Measurements from ENCODE around the gene TSHZ2.
"Not testable (repeated sequence)": the region's sequence is repeated elsewhere in the genome, so short reads cannot be mapped to it uniquely, and the experiment has no call there.

The TSHZ2 gene

DNA sequence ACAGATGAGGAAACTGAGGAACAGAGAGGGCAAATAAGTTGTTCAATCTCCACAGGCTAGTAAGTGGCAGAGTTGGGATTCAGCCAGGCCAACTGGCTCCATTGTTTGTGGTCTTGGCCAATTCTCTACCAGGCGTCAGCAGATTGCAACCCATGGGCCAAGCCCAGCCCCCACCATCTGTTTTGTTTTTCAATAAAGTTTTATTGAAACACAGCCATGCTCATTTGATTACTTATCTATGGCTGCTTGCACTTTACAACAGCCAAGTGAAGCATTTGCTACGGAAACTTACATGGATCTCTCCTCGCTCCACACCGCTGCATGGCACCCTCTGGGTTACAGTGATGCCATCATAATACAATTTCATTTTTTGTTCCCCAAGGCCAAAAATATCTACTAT lies 530.7 kb downstream of the TSHZ2 start:
- Histone ChIP-seq H3K14ac (ENCODE audit: low read length in 2 of 2) (no peak overlapping the region), H3K23ac (ENCODE audit: low read length in 2 of 2) (no peak overlapping the region), H3K4me2 (ENCODE audit: low read length, poor library complexity, severe bottlenecking) (no peak overlapping the region), H3K27me3 (ENCODE audit: control insufficient read depth in 1 of 2, insufficient read depth in 1 of 2, low read length in 2 of 2) (no peaks in the 10 kb centered on the region), H3K36me3 (ENCODE audit: control insufficient read depth in 1 of 2, insufficient read depth in 2 of 2, low read depth in 1 of 2, low read length in 2 of 2) (no peaks in the 10 kb centered on the region), H3K4me1 (ENCODE audit: control insufficient read depth, insufficient read depth, low read depth, low read length) (no peaks in the 10 kb centered on the region), H4K8ac (ENCODE audit: low read length) (no peak overlapping the region), H2BK12ac (ENCODE audit: low read length in 2 of 2) (no peak overlapping the region), H3K27ac (ENCODE audit: low read length, poor library complexity, severe bottlenecking) (no peak overlapping the region), H3K9ac (ENCODE audit: low read length) (no peak overlapping the region), H4K91ac (ENCODE audit: low read length) (no peak overlapping the region), H2BK5ac (ENCODE audit: low read depth, low read length, poor library complexity, severe bottlenecking) (no peak overlapping the region), H3K18ac (ENCODE audit: low read depth in 1 of 2, low read length in 2 of 2) (no peak overlapping the region), H3K4ac (ENCODE audit: low read depth in 1 of 2, low read length in 2 of 2) (no peak overlapping the region), H3K4me3 (ENCODE audit: insufficient read depth in 1 of 2, low read depth in 1 of 2, low read length in 2 of 2) (no peak overlapping the region), H3K79me1 (replicated peaks; ENCODE audit: low read length, poor library complexity, severe bottlenecking) (no peaks in the 10 kb centered on the region), H2AK5ac (ENCODE audit: low read length, severe bottlenecking) (no peak overlapping the region), H2AFZ (ENCODE audit: low read depth, low read length) (no peak overlapping the region), H3K9me3 (ENCODE audit: control insufficient read depth, low read length) (no peaks in the 10 kb centered on the region), H2BK120ac (ENCODE audit: low read depth, low read length) (no peak overlapping the region), H2BK15ac (ENCODE audit: low read depth, poor library complexity, severe bottlenecking) (no peak overlapping the region)
- DNase-seq = no peak
- WGBS = 98% methylated on average over 4 of the region's 4 CpGs

DNA sequence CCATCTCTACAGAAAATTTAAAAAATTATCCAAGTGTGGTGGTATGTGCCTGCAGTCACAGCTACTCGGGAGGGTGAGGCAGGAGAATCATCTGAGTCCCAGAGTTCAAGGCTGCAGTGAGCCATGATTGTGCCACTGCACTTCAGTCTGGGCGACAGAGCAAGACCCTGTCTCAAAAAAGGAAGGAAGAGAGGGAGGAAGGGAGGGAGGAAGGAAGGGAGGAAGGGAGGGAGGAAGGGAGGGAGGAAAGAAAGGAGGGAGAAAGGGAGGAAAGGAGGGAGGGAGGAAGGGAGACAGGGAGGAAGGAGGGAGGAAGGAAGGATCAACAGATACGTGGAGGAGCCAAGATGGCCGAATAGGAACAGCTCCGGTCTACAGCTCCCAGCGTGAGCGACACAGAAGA lies 531.4 kb downstream of the TSHZ2 start:
- Histone ChIP-seq H2AK5ac (ENCODE audit: low read length, severe bottlenecking) (no peak overlapping the region), H2AFZ (ENCODE audit: low read depth, low read length) (no peak overlapping the region), H4K8ac (ENCODE audit: low read length) (no peak overlapping the region), H3K4me1 (ENCODE audit: control insufficient read depth, insufficient read depth, low read depth, low read length) (no peaks in the 10 kb centered on the region), H3K4ac (ENCODE audit: low read depth in 1 of 2, low read length in 2 of 2) (no peak overlapping the region), H2BK12ac (ENCODE audit: low read length in 2 of 2) (no peak overlapping the region), H3K9ac (ENCODE audit: low read length) (no peak overlapping the region), H3K27me3 (ENCODE audit: control insufficient read depth in 1 of 2, insufficient read depth in 1 of 2, low read length in 2 of 2) (no peaks in the 10 kb centered on the region), H3K4me3 (ENCODE audit: insufficient read depth in 1 of 2, low read depth in 1 of 2, low read length in 2 of 2) (no peak overlapping the region), H4K91ac (ENCODE audit: low read length) (no peak overlapping the region), H3K36me3 (ENCODE audit: control insufficient read depth in 1 of 2, insufficient read depth in 2 of 2, low read depth in 1 of 2, low read length in 2 of 2) (no peaks in the 10 kb centered on the region), H3K79me1 (replicated peaks; ENCODE audit: low read length, poor library complexity, severe bottlenecking) (no peaks in the 10 kb centered on the region), H2BK120ac (ENCODE audit: low read depth, low read length) (no peak overlapping the region), H3K23ac (ENCODE audit: low read length in 2 of 2) (no peak overlapping the region), H2BK5ac (ENCODE audit: low read depth, low read length, poor library complexity, severe bottlenecking) (no peak overlapping the region), H3K18ac (ENCODE audit: low read depth in 1 of 2, low read length in 2 of 2) (no peak overlapping the region), H3K14ac (ENCODE audit: low read length in 2 of 2) (no peak overlapping the region), H3K9me3 (ENCODE audit: control insufficient read depth, low read length) (no peaks in the 10 kb centered on the region), H3K4me2 (ENCODE audit: low read length, poor library complexity, severe bottlenecking) (no peak overlapping the region), H2BK15ac (ENCODE audit: low read depth, poor library complexity, severe bottlenecking) (no peak overlapping the region), H3K27ac (ENCODE audit: low read length, poor library complexity, severe bottlenecking) (no peak overlapping the region)
- DNase-seq = no peak
- WGBS = 87% methylated on average over 7 of the region's 7 CpGs

DNA sequence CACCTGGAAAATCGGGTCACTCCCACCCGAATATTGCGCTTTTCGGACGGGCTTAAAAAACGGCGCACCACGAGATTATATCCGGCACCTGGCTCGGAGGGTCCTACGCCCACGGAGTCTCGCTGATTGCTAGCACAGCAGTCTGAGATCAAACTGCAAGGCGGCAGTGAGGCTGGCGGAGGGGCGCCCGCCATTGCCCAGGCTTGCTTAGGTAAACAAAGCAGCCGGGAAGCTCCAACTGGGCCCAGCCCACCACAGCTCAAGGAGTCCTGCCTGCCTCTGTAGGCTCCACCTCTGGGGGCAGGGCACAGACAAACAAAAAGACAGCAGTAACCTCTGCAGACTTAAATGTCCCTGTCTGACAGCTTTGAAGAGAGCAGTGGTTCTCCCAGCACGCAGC lies 531.9 kb downstream of the TSHZ2 start:
- H4K8ac ChIP-seq (ENCODE audit: low read length); H3K79me1 ChIP-seq (replicated peaks; ENCODE audit: low read length, poor library complexity, severe bottlenecking); H3K4me2 ChIP-seq (ENCODE audit: low read length, poor library complexity, severe bottlenecking); H2AK5ac ChIP-seq (ENCODE audit: low read length, severe bottlenecking); H3K9ac ChIP-seq (ENCODE audit: low read length); H2BK120ac ChIP-seq (ENCODE audit: low read depth, low read length); H4K91ac ChIP-seq (ENCODE audit: low read length); H2BK5ac ChIP-seq (ENCODE audit: low read depth, low read length, poor library complexity, severe bottlenecking); DNase-seq; H3K27ac ChIP-seq (ENCODE audit: low read length, poor library complexity, severe bottlenecking); H3K4ac ChIP-seq (ENCODE audit: low read depth in 1 of 2, low read length in 2 of 2); H3K27me3 ChIP-seq (ENCODE audit: control insufficient read depth in 1 of 2, insufficient read depth in 1 of 2, low read length in 2 of 2); H3K9me3 ChIP-seq (ENCODE audit: control insufficient read depth, low read length); H2BK12ac ChIP-seq (ENCODE audit: low read length in 2 of 2); H3K23ac ChIP-seq (ENCODE audit: low read length in 2 of 2); H2AFZ ChIP-seq (ENCODE audit: low read depth, low read length); H3K4me1 ChIP-seq (ENCODE audit: control insufficient read depth, insufficient read depth, low read depth, low read length); H3K18ac ChIP-seq (ENCODE audit: low read depth in 1 of 2, low read length in 2 of 2); H3K4me3 ChIP-seq (ENCODE audit: insufficient read depth in 1 of 2, low read depth in 1 of 2, low read length in 2 of 2); H2BK15ac ChIP-seq (ENCODE audit: low read depth, poor library complexity, severe bottlenecking); H3K14ac ChIP-seq (ENCODE audit: low read length in 2 of 2); H3K36me3 ChIP-seq (ENCODE audit: control insufficient read depth in 1 of 2, insufficient read depth in 2 of 2, low read depth in 1 of 2, low read length in 2 of 2): not testable (repeated sequence)
- WGBS = 78% methylated on average over 7 of the region's 19 CpGs

DNA sequence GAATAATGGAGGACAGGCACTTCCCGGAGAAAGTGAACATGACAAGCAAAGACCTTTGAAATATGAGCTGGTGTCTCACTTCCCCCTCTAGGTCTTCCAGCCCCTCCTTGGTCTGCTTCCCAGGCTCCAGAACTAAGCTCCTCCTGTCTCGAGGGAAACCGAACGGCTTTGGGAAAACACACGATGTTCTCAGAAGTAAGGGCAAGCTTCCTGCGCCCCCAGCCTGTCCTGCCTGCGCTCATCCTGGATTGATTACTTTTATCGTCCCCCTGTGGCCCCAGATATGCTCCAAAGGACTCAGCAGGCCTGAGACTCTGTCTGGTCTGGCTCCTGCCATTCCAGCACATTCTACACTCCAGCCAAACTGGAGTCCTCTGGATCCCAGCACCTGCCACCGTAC lies 538.1 kb downstream of the TSHZ2 start:
- Histone ChIP-seq H3K14ac (ENCODE audit: low read length in 2 of 2) (no peak overlapping the region), H2BK120ac (ENCODE audit: low read depth, low read length) (no peak overlapping the region), H3K27ac (ENCODE audit: low read length, poor library complexity, severe bottlenecking) (no peak overlapping the region), H2AK5ac (ENCODE audit: low read length, severe bottlenecking) (no peak overlapping the region), H3K4ac (ENCODE audit: low read depth in 1 of 2, low read length in 2 of 2) (no peak overlapping the region), H3K9me3 (ENCODE audit: control insufficient read depth, low read length) (no peaks in the 10 kb centered on the region), H3K79me1 (replicated peaks; ENCODE audit: low read length, poor library complexity, severe bottlenecking) (no peaks in the 10 kb centered on the region), H3K4me2 (ENCODE audit: low read length, poor library complexity, severe bottlenecking) (no peak overlapping the region), H3K36me3 (ENCODE audit: control insufficient read depth in 1 of 2, insufficient read depth in 2 of 2, low read depth in 1 of 2, low read length in 2 of 2) (no peaks in the 10 kb centered on the region), H3K4me1 (ENCODE audit: control insufficient read depth, insufficient read depth, low read depth, low read length) (no peaks in the 10 kb centered on the region), H3K4me3 (ENCODE audit: insufficient read depth in 1 of 2, low read depth in 1 of 2, low read length in 2 of 2) (no peak overlapping the region), H3K23ac (ENCODE audit: low read length in 2 of 2) (peak overlapping the region in 1 of 2 experiments; percentile 80), H3K18ac (ENCODE audit: low read depth in 1 of 2, low read length in 2 of 2) (no peak overlapping the region), H4K8ac (ENCODE audit: low read length) (no peak overlapping the region), H3K9ac (ENCODE audit: low read length) (no peak overlapping the region), H2AFZ (ENCODE audit: low read depth, low read length) (no peak overlapping the region), H2BK12ac (ENCODE audit: low read length in 2 of 2) (no peak overlapping the region), H3K27me3 (ENCODE audit: control insufficient read depth in 1 of 2, insufficient read depth in 1 of 2, low read length in 2 of 2) (no peaks in the 10 kb centered on the region), H4K91ac (ENCODE audit: low read length) (no peak overlapping the region), H2BK15ac (ENCODE audit: low read depth, poor library complexity, severe bottlenecking) (no peak overlapping the region), H2BK5ac (ENCODE audit: low read depth, low read length, poor library complexity, severe bottlenecking) (no peak overlapping the region)
- whole genome bisulfite sequencing = 66% methylated on average over 9 of the region's 9 CpGs
- no peak for DNase-seq

All from mesenchymal stem cell (in vitro differentiated cells and primary cell).